Liver (tissue), 9 donors: Measurements from ENCODE around the gene FOXA3. TPM values are rescaled to one million over a fixed set of nuclear protein-coding genes. Genes with fewer than 3 reads are reported as not detected.
A peak's percentile ranks its signal among the peaks of the same experiment; 100 is the strongest.

Experiments used
- DNase-seq: peaks from one replicate; pipeline ENCODE4 v3.0.0-alpha.2; 2017; ENCODE audit warnings: low spot score
- H3K27ac ChIP-seq, 2 donors: one replicate each; pipeline ENCODE4 v1.7.0; 2013; ENCODE audit warnings: inconsistent platforms in 2 of 2, low read length in 2 of 2, control low read depth in 1 of 2, low read depth in 1 of 2, mild to moderate bottlenecking in 1 of 2
- H3K27me3 ChIP-seq, 4 donors: one replicate each; pipeline versions ENCODE4 v1.6.1 to v1.7.0; 2013; ENCODE audit warnings: low read length in 3 of 4, inconsistent platforms in 1 of 4, mild to moderate bottlenecking in 1 of 4, moderate library complexity in 1 of 4; ENCODE audit not compliant: control insufficient read depth in 4 of 4, insufficient read depth in 4 of 4
- H3K36me3 ChIP-seq, 4 donors: one replicate each; pipeline versions ENCODE4 v1.6.1 to v1.7.0; 2013; ENCODE audit warnings: low read length in 3 of 4, mild to moderate bottlenecking in 3 of 4, low read depth in 1 of 4, moderate library complexity in 1 of 4; ENCODE audit not compliant: control insufficient read depth in 4 of 4, insufficient read depth in 3 of 4
- H3K4me1 ChIP-seq, 4 donors: one replicate each; pipeline versions ENCODE4 v1.6.1 to v1.7.0; 2013; ENCODE audit warnings: low read length in 3 of 4, mild to moderate bottlenecking in 3 of 4, moderate library complexity in 1 of 4; ENCODE audit not compliant: control insufficient read depth in 4 of 4, insufficient read depth in 4 of 4
- H3K4me3 ChIP-seq, 3 donors: one replicate each; pipeline versions ENCODE4 v1.6.1 to v1.7.0; 2013; ENCODE audit warnings: low read length in 3 of 3, control low read depth in 1 of 3, low read depth in 1 of 3, mild to moderate bottlenecking in 1 of 3
- H3K9ac ChIP-seq, 2 donors: one replicate each; pipeline ENCODE4 v1.7.0; 2013; ENCODE audit warnings: low read length in 2 of 2, mild to moderate bottlenecking in 2 of 2, moderate library complexity in 2 of 2, control low read depth in 1 of 2, low read depth in 1 of 2
- H3K9me3 ChIP-seq, 4 donors: one replicate each; pipeline versions ENCODE4 v1.6.1 to v1.7.0; 2013; ENCODE audit warnings: low read length in 3 of 4; ENCODE audit not compliant: control insufficient read depth in 4 of 4
- CTCF ChIP-seq: fragments of 150-350 bp; IDR thresholded peaks from 2 replicates; pipeline ENCODE4 v1.5.1; 2017; ENCODE audit warnings: improper control_type of control experiment, low read depth, low read length; ENCODE audit not compliant: missing input control
- EGR1 ChIP-seq, 2 donors: IDR thresholded peaks; 2 replicates each; pipeline ENCODE4 v1.6.1; 2016 to 2018; ENCODE audit warnings: antibody characterized with exemption in 2 of 2, low read depth in 2 of 2
- FOXA1 ChIP-seq: IDR thresholded peaks from 2 replicates; pipeline ENCODE4 v1.6.1; 2016; ENCODE audit warnings: antibody characterized with exemption
- FOXA2 ChIP-seq: IDR thresholded peaks from 2 replicates; pipeline ENCODE4 v1.6.1; 2016; ENCODE audit warnings: antibody characterized with exemption
- GABPA ChIP-seq, 2 donors: IDR thresholded peaks in 1 of 2; conservative IDR thresholded peaks in 1 of 2; 2 replicates each; pipeline ENCODE4 v1.6.1; 2016; ENCODE audit warnings: antibody characterized with exemption in 2 of 2, mild to moderate bottlenecking in 1 of 2, moderate library complexity in 1 of 2
- HNF4A ChIP-seq, 2 donors: conservative IDR thresholded peaks; 2 replicates each; pipeline ENCODE4 v1.6.1; 2016; ENCODE audit warnings: antibody characterized with exemption in 2 of 2, mild to moderate bottlenecking in 2 of 2
- HNF4G ChIP-seq: IDR thresholded peaks from 2 replicates; pipeline ENCODE4 v1.6.1; 2016; ENCODE audit warnings: antibody characterized with exemption
- JUND ChIP-seq, 2 donors: IDR thresholded peaks; 2 replicates each; pipeline ENCODE4 v1.6.1; 2016; ENCODE audit warnings: antibody characterized with exemption in 2 of 2
- MAX ChIP-seq: IDR thresholded peaks from 2 replicates; pipeline ENCODE4 v1.6.1; 2016; ENCODE audit warnings: antibody characterized with exemption
- NR2F2 ChIP-seq: IDR thresholded peaks from 2 replicates; pipeline ENCODE4 v1.6.1; 2016; ENCODE audit warnings: antibody characterized with exemption
- RAD21 ChIP-seq, 2 donors: IDR thresholded peaks; 2 replicates each; pipeline ENCODE4 v1.6.1; 2016; ENCODE audit warnings: antibody characterized with exemption in 2 of 2, mild to moderate bottlenecking in 2 of 2
- RXRA ChIP-seq, 2 donors: IDR thresholded peaks; 2 replicates each; pipeline ENCODE4 v1.6.1; 2017 to 2018; ENCODE audit warnings: antibody characterized with exemption in 2 of 2, mild to moderate bottlenecking in 1 of 2
- SP1 ChIP-seq: IDR thresholded peaks from 2 replicates; pipeline ENCODE4 v1.6.1; 2018; ENCODE audit warnings: antibody characterized with exemption, mild to moderate bottlenecking
- TAF1 ChIP-seq: conservative IDR thresholded peaks from 2 replicates; pipeline ENCODE4 v1.6.1; 2016; ENCODE audit warnings: antibody characterized with exemption, mild to moderate bottlenecking
- YY1 ChIP-seq: IDR thresholded peaks from 2 replicates; pipeline ENCODE4 v1.6.1; 2016; ENCODE audit warnings: antibody characterized with exemption, mild to moderate bottlenecking
- WGBS: extraction: QIAGEN DNeasy Blood & Tissue Kit; methylation state at CpG from one replicate; pipeline ENCODE4 v1.1.7; 2013; 5-methylcytosine and 5-hydroxymethylcytosine counted together
- polyA plus RNA-seq, 2 donors: library from polyadenylated mRNA; stranded (reverse) in 1 of 2; unstranded in 1 of 2; fragments of 200-250 nt in 1 of 2; fragments of >200 nt in 1 of 2; fragmentation: Nextera tagmentation in 1 of 2; extraction: Ambion mirVana in 1 of 2; gene quantifications; one replicate each; pipeline versions ENCODE4 v1.2.1 to v1.2.3, GENCODE V29; 2013 to 2015
- total RNA-seq, 2 donors: library from RNA; depleted of rRNA; stranded (reverse); fragments of >200 nt; gene quantifications; one replicate each; pipeline ENCODE4 v1.2.3, GENCODE V29; 2014
- TF ChIP-seq, protein P1 (sequence below): IDR thresholded peaks from 2 replicates; pipeline ENCODE4 v1.6.1; 2016; ENCODE audit warnings: antibody characterized with exemption
- TF ChIP-seq, protein P2 (sequence below): IDR thresholded peaks from 2 replicates; pipeline ENCODE4 v1.6.1; 2016; ENCODE audit warnings: antibody characterized with exemption
- TF ChIP-seq, protein P3 (sequence below): IDR thresholded peaks from 2 replicates; pipeline ENCODE4 v1.6.1; 2016; ENCODE audit warnings: antibody characterized with exemption, mild to moderate bottlenecking
- donor health status: healthy.
- donor health status: healthy.
- donor health status: healthy.
- donor health status: healthy.
- donor health status: healthy.

The FOXA3 gene
- total and polyA plus RNA-seq, 4 donors, result 11.5 to 37.1 (median 21.6) TPM

DNA sequence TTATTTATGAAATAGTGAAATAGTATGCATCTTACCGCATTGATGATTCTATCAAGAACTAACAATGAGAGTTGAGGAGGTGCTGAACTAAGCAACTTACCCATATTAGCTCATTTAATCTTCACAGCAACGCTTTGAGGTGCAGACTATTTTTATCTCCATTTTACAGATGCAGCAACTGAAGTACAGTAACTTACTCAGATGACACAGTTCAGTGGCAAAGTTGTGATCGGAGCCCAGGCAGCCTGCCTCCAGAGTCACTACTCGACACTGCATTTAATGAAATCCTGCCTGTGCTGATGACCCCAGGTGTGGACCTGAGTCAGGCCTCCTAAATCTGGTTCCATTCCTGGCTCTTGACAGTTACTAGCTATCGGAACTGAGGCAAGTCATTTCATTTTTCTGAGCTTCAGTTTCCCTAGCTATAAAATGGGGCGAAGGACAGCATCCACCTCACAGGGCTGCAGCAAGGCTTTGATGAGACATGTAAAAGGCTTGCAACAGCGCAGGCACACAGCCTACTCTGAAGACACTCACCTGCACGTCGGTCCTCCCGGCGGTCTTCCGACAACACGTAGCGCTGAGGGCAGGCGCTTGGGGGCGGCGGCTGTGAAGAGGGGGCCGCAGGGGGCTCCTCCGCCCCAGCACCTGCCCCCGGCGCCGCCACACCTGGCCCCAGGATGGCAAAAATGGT, 36.8 kb downstream of the FOXA3 start:
- TF ChIP-seq JUND (IDR thresholded peaks at IDR 0.05) (no peak), SP1 (no peak), YY1 (no peak), EGR1 (IDR thresholded peaks at IDR 0.05; ENCODE audit: low read depth in 2 of 2) (no peak), NR2F2 (no peak), MAX (no peak), RXRA (IDR thresholded peaks at IDR 0.05) (no peak), HNF4A (conservative IDR thresholded peaks at IDR 0.05) (no peak), TAF1 (no peak), FOXA2 (no peak), HNF4G (no peak), RAD21 (IDR thresholded peaks at IDR 0.05) (no peak), CTCF (no peak), GABPA (IDR thresholded peaks at IDR 0.05 in 1 of 2, conservative IDR thresholded peaks at IDR 0.05 in 1 of 2) (no peak), FOXA1 (no peak)
- TF ChIP-seq, protein P1, sequence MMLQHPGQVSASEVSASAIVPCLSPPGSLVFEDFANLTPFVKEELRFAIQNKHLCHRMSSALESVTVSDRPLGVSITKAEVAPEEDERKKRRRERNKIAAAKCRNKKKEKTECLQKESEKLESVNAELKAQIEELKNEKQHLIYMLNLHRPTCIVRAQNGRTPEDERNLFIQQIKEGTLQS, result no peak
- TF ChIP-seq, protein P2, sequence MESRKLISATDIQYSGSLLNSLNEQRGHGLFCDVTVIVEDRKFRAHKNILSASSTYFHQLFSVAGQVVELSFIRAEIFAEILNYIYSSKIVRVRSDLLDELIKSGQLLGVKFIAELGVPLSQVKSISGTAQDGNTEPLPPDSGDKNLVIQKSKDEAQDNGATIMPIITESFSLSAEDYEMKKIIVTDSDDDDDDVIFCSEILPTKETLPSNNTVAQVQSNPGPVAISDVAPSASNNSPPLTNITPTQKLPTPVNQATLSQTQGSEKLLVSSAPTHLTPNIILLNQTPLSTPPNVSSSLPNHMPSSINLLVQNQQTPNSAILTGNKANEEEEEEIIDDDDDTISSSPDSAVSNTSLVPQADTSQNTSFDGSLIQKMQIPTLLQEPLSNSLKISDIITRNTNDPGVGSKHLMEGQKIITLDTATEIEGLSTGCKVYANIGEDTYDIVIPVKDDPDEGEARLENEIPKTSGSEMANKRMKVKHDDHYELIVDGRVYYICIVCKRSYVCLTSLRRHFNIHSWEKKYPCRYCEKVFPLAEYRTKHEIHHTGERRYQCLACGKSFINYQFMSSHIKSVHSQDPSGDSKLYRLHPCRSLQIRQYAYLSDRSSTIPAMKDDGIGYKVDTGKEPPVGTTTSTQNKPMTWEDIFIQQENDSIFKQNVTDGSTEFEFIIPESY, result no peak
- TF ChIP-seq, protein P3, sequence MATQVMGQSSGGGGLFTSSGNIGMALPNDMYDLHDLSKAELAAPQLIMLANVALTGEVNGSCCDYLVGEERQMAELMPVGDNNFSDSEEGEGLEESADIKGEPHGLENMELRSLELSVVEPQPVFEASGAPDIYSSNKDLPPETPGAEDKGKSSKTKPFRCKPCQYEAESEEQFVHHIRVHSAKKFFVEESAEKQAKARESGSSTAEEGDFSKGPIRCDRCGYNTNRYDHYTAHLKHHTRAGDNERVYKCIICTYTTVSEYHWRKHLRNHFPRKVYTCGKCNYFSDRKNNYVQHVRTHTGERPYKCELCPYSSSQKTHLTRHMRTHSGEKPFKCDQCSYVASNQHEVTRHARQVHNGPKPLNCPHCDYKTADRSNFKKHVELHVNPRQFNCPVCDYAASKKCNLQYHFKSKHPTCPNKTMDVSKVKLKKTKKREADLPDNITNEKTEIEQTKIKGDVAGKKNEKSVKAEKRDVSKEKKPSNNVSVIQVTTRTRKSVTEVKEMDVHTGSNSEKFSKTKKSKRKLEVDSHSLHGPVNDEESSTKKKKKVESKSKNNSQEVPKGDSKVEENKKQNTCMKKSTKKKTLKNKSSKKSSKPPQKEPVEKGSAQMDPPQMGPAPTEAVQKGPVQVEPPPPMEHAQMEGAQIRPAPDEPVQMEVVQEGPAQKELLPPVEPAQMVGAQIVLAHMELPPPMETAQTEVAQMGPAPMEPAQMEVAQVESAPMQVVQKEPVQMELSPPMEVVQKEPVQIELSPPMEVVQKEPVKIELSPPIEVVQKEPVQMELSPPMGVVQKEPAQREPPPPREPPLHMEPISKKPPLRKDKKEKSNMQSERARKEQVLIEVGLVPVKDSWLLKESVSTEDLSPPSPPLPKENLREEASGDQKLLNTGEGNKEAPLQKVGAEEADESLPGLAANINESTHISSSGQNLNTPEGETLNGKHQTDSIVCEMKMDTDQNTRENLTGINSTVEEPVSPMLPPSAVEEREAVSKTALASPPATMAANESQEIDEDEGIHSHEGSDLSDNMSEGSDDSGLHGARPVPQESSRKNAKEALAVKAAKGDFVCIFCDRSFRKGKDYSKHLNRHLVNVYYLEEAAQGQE, result no peak
- DNase-seq, result no peak
- Histone ChIP-seq H3K9me3 (no peaks in the 10 kb centered on the region), H3K4me1 (peaks cover 9 to 27% (median 15%) of the 10 kb centered on the region in 4 donors), H3K9ac (no peak overlapping the region), H3K27ac (no peak overlapping the region), H3K4me3 (peak overlapping the region in 1 of 3 donors; percentile 51), H3K27me3 (no peaks in the 10 kb centered on the region), H3K36me3 (peaks cover 2 to 5% (median 3%) of the 10 kb centered on the region in 4 donors)
- 81% methylated on average over 22 of the region's 22 CpGs for WGBS
